SK-N-SH treated with all-trans-retinoic acid at 6 μM for 48 hours (cell line): ENCODE data around the gene AOC2.
"Not testable (repeated sequence)": the region's sequence is repeated elsewhere in the genome, so short reads cannot be mapped to it uniquely, and the experiment has no call there.

Source experiments
- ATAC-seq: fragments of 200-7000 bp; cut with Tn5 transposase; 3 replicates; pipeline ENCODE4 v1.9.1; 2020; ENCODE audit warnings: mild to moderate bottlenecking, moderate library complexity
- ARNTL ChIP-seq: fragments of 450-650 bp; formaldehyde crosslinking; IDR thresholded peaks from 2 replicates; pipeline ENCODE4 v1.5.0; 2020; ENCODE audit warnings: low read depth, mild to moderate bottlenecking, moderate library complexity, borderline replicate concordance
- BACH2 ChIP-seq: fragments of 250-450 bp; sonication (Bioruptor Pico); IDR thresholded peaks from 2 replicates; pipeline ENCODE4 v1.9.0; 2021; ENCODE audit warnings: mild to moderate bottlenecking, borderline replicate concordance
- CSDC2 ChIP-seq: fragments of 250-450 bp; sonication (Bioruptor Pico); IDR thresholded peaks from 2 replicates; pipeline ENCODE4 v1.5.0; 2020; ENCODE audit warnings: mild to moderate bottlenecking, moderate library complexity
- CSRNP3 ChIP-seq: fragments of 250-450 bp; sonication (Bioruptor Pico); IDR thresholded peaks from 2 replicates; pipeline ENCODE4 v1.5.1; 2021; ENCODE audit warnings: mild to moderate bottlenecking, moderate library complexity
- ESRRG ChIP-seq: fragments of 250-450 bp; sonication (Bioruptor Pico); IDR thresholded peaks from 2 replicates; pipeline ENCODE4 v1.6.1; 2021; ENCODE audit warnings: mild to moderate bottlenecking
- GLIS3 ChIP-seq: fragments of 250-450 bp; sonication (Bioruptor Pico); IDR thresholded peaks from 2 replicates; pipeline ENCODE4 v1.5.0; 2020; ENCODE audit warnings: mild to moderate bottlenecking, moderate library complexity
- OSR1 ChIP-seq: fragments of 250-450 bp; sonication (Bioruptor Pico); IDR thresholded peaks from 2 replicates; pipeline ENCODE4 v1.8.0; 2022; ENCODE audit warnings: moderate library complexity, mild to moderate bottlenecking, inconsistent platforms
- PATZ1 ChIP-seq: fragments of 250-450 bp; sonication (Bioruptor Pico); IDR thresholded peaks from 2 replicates; pipeline ENCODE4 v1.8.0; 2020; ENCODE audit warnings: mild to moderate bottlenecking, moderate library complexity, borderline replicate concordance
- POU6F1 ChIP-seq: fragments of 250-450 bp; sonication (Bioruptor Pico); IDR thresholded peaks from 2 replicates; pipeline ENCODE4 v1.8.0; 2021; ENCODE audit warnings: low read depth, mild to moderate bottlenecking, moderate library complexity, borderline replicate concordance
- PPARA ChIP-seq: fragments of 250-450 bp; sonication (Bioruptor Pico); IDR thresholded peaks from 2 replicates; pipeline ENCODE4 v1.5.0; 2020; ENCODE audit warnings: mild to moderate bottlenecking, borderline replicate concordance
- RARB ChIP-seq: fragments of 250-450 bp; sonication (Bioruptor Pico); IDR thresholded peaks from 2 replicates; pipeline ENCODE4 v1.8.0; 2021; ENCODE audit warnings: mild to moderate bottlenecking, moderate library complexity
- SNAI2 ChIP-seq: fragments of 250-450 bp; sonication (Bioruptor Pico); IDR thresholded peaks from 2 replicates; pipeline ENCODE4 v1.5.0; 2020; ENCODE audit warnings: mild to moderate bottlenecking, moderate library complexity
- TCF4 ChIP-seq: fragments of 250-450 bp; sonication (Bioruptor Pico); IDR thresholded peaks from 2 replicates; pipeline ENCODE4 v1.8.0; 2021; ENCODE audit warnings: mild to moderate bottlenecking, moderate library complexity, borderline replicate concordance
- TOX ChIP-seq: fragments of 250-450 bp; sonication (Bioruptor Pico); IDR thresholded peaks from 2 replicates; pipeline ENCODE4 v1.8.0; 2021; ENCODE audit warnings: mild to moderate bottlenecking, moderate library complexity, borderline replicate concordance
- ZFP3 ChIP-seq: fragments of 250-450 bp; sonication (Bioruptor Pico); IDR thresholded peaks from 2 replicates; pipeline ENCODE4 v1.5.0; 2020; ENCODE audit warnings: mild to moderate bottlenecking, moderate library complexity
- ZNF565 ChIP-seq: fragments of 450-650 bp; formaldehyde crosslinking; conservative IDR thresholded peaks from 2 replicates; pipeline ENCODE4 v1.5.0; 2020; ENCODE audit warnings: low read depth, mild to moderate bottlenecking, moderate library complexity
- ZNF70 ChIP-seq: fragments of 450-650 bp; formaldehyde crosslinking; IDR thresholded peaks from 2 replicates; pipeline ENCODE4 v1.5.0; 2020; ENCODE audit warnings: mild to moderate bottlenecking, moderate library complexity
- ZNF8 ChIP-seq: fragments of 450-650 bp; formaldehyde crosslinking; IDR thresholded peaks from 2 replicates; pipeline ENCODE4 v1.5.0; 2020; ENCODE audit warnings: mild to moderate bottlenecking, moderate library complexity
- TF ChIP-seq, protein P1 (sequence below): fragments of 250-450 bp; sonication (Bioruptor Pico); IDR thresholded peaks from 2 replicates; pipeline ENCODE4 v1.5.0; 2020; ENCODE audit warnings: mild to moderate bottlenecking, moderate library complexity

The AOC2 gene

GRCh38 chr17:42894283-42895184 lies 50.2 kb downstream of the AOC2 start:
- no peak for TF ChIP-seq PATZ1 (CRISPR knock-in tag)
- TF ChIP-seq OSR1 (CRISPR knock-in tag) = no peak
- no peak for TF ChIP-seq ZNF70 (CRISPR knock-in tag)
- TF ChIP-seq CSRNP3 = no peak
- TF ChIP-seq GLIS3 (CRISPR knock-in tag) = no peak
- TF ChIP-seq ESRRG (CRISPR knock-in tag) = no peak
- TF ChIP-seq TOX = no peak
- no peak for TF ChIP-seq CSDC2 (CRISPR knock-in tag)
- no peak for TF ChIP-seq ARNTL (CRISPR knock-in tag)
- TF ChIP-seq ZNF8 = no peak
- TF ChIP-seq, all 23 proteins: peak for 0
- ATAC-seq = no peak; the same call in 2 of the 3 replicates

DNA sequence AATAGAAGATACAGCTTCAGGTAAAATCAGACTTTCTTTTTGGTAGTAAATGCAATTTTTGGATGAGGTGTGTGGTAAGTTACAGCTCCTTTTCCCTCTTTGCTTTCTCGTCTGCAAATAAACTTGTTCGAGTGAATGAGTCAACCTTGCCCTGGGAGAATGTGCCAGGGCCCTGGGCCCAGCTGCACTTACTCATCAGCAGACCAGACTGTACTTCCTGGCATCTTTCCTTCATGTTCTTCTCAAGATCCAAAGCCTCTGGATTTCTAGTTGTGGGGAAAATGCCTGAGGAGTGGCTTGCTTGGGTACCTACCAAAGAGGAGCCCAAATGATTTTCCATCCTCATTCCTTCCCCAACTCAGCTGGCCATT lies 50.8 kb downstream of the AOC2 start:
- TF ChIP-seq RARB (CRISPR knock-in tag) = no peak
- ATAC-seq = peak; percentile 80

DNA sequence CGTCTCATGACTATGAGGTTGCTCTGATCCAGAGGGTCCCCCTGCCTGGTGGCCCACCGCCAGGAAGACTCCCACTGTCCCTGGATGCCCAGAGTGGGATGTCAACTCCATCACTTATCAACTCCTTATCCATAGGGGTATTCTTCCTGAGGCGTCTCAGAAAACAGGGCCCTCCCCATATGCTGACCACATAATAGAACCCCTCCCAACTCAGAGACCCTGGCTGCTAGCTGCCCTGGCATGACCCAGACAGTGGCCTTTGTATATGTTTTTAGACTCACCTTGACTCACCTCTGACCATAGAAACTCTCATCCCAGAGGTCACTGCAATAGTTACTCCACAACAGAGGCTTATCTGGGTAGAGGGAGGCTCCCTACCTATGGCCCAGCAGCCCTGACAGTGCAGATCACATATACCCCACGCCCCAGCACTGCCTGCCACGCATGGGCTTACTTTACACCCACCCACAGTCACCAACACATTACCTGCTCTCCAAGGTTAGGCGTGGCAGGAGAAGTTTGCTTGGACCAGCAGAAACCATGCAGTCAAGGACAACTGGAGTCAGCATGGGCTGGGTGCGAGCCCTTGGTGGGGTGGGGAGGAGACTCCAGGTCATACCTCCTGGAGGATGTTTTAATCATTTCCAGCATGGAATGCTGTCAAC lies 53.9 kb downstream of the AOC2 start:
- no peak for TF ChIP-seq ZNF8
- no peak for TF ChIP-seq TCF4
- no peak for TF ChIP-seq ARNTL (CRISPR knock-in tag)
- no peak for TF ChIP-seq OSR1 (CRISPR knock-in tag)
- TF ChIP-seq ESRRG (CRISPR knock-in tag) = no peak
- no peak for TF ChIP-seq ZNF565 (CRISPR knock-in tag)
- no peak for TF ChIP-seq CSDC2 (CRISPR knock-in tag)
- no peak for TF ChIP-seq PPARA (CRISPR knock-in tag)
- TF ChIP-seq CSRNP3 = no peak
- no peak for TF ChIP-seq POU6F1 (CRISPR knock-in tag)
- TF ChIP-seq GLIS3 (CRISPR knock-in tag) = no peak
- TF ChIP-seq, protein P1, sequence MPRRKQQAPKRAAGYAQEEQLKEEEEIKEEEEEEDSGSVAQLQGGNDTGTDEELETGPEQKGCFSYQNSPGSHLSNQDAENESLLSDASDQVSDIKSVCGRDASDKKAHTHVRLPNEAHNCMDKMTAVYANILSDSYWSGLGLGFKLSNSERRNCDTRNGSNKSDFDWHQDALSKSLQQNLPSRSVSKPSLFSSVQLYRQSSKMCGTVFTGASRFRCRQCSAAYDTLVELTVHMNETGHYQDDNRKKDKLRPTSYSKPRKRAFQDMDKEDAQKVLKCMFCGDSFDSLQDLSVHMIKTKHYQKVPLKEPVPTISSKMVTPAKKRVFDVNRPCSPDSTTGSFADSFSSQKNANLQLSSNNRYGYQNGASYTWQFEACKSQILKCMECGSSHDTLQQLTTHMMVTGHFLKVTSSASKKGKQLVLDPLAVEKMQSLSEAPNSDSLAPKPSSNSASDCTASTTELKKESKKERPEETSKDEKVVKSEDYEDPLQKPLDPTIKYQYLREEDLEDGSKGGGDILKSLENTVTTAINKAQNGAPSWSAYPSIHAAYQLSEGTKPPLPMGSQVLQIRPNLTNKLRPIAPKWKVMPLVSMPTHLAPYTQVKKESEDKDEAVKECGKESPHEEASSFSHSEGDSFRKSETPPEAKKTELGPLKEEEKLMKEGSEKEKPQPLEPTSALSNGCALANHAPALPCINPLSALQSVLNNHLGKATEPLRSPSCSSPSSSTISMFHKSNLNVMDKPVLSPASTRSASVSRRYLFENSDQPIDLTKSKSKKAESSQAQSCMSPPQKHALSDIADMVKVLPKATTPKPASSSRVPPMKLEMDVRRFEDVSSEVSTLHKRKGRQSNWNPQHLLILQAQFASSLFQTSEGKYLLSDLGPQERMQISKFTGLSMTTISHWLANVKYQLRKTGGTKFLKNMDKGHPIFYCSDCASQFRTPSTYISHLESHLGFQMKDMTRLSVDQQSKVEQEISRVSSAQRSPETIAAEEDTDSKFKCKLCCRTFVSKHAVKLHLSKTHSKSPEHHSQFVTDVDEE = no peak
- no peak for TF ChIP-seq ZNF70 (CRISPR knock-in tag)
- no peak for TF ChIP-seq RARB (CRISPR knock-in tag)
- no peak for TF ChIP-seq BACH2 (CRISPR knock-in tag)
- TF ChIP-seq PATZ1 (CRISPR knock-in tag) = no peak
- TF ChIP-seq SNAI2 (CRISPR knock-in tag) = no peak
- TF ChIP-seq ZFP3 = no peak
- TF ChIP-seq, all 23 proteins: peak for 0
- ATAC-seq = no peak

DNA sequence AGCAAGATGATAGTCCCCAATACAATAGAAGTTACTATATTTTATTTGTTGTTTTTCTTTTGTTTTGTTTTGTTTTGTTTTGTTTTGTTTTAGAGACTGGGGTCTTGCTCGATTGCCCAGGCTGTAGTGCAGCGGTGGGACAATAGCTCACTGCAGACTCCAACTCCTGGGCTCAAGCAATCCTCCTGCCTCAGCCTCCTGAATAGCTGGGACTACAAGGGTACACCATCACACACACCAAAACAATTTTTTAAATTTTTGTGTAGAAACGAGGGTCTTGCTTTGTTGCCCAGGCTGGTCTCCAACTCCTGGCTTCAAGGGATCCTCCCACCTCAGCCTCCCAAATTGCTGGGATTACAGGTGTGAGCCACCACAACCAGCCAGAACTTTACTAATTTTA lies 55.6 kb downstream of the AOC2 start:
- not testable (repeated sequence) for ATAC-seq
